GM12801 (cell line): ENCODE data around the gene INSM2.

Experiments
- CTCF ChIP-seq: IDR thresholded peaks from one replicate; pipeline ENCODE4 v1.5.1; 2011; ENCODE audit warnings: control low read depth; ENCODE audit not compliant: insufficient read length; ENCODE audit errors: extremely low read depth

INSM2 gene

GRCh38 chr14:35506927-35507326, 27.0 kb upstream of the INSM2 start:
- TF ChIP-seq CTCF = no peak

- TF ChIP-seq CTCF = no peak
These were observed 24.1 kb upstream of the INSM2 start for GRCh38 chr14:35509846-35510245.

- no peak for TF ChIP-seq CTCF
These were observed 21.2 kb upstream of the INSM2 start for GRCh38 chr14:35512765-35513164.

- no peak for TF ChIP-seq CTCF
These were observed 18.0 kb upstream of the INSM2 start for GRCh38 chr14:35515916-35516315.

DNA sequence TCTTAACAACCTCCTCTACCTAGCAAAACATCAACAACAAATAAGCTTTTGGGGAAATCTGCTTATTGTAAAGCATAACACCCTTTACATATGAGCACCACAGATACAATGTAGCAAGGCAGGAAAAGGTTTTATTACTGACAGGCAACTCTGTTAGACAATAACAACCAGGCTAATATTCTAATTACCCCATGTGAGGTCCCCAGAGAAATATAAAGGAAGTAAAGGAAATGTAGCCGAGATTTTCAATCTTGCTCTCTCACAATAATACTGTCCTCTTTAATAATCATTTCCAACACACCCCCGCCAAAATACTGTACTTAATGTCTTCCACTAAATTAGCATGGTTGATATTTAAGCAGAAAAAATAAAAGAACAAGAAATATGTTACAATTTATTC, 14.0 kb upstream of the INSM2 start:
- no peak for TF ChIP-seq CTCF

GRCh38 chr14:35525695-35526094, 8.3 kb upstream of the INSM2 start:
- TF ChIP-seq CTCF = no peak

GRCh38 chr14:35526962-35527361, 7.0 kb upstream of the INSM2 start:
- TF ChIP-seq CTCF = no peak
